AG04450 (cell line): Measurements from ENCODE around the gene OR4K2. TPM values are rescaled to one million over a fixed set of nuclear protein-coding genes. Genes with fewer than 3 reads are reported as not detected.

Experiments
- CTCF ChIA-PET: fragments of 300-600, 350-600 bp; formaldehyde crosslinking; extraction: SDS; loops from one replicate; lab custom pipeline; 2022; ENCODE audit warnings: antibody characterized with exemption, inconsistent platforms; lab: Charles Lee
- POLR2A ChIA-PET: fragments of 350-600 bp; formaldehyde crosslinking; extraction: SDS; loops from one replicate; lab custom pipeline; 2021; ENCODE audit warnings: antibody characterized with exemption, inconsistent platforms; lab: Yijun Ruan, JAX
- DNase-seq: peaks from one replicate; pipeline ENCODE4 v3.0.0-alpha.2; 2011; ENCODE audit warnings: low read depth, low spot score
- H3K27ac ChIP-seq: one replicate; pipeline ENCODE4 v1.5.1; 2012; ENCODE audit warnings: low read depth, low read length, control low read depth
- H3K27me3 ChIP-seq: one replicate; pipeline ENCODE4 v1.6.0; 2012; ENCODE audit warnings: low read length; ENCODE audit not compliant: control insufficient read depth, insufficient read depth
- H3K4me3 ChIP-seq: 2 replicates; pipeline ENCODE4 v1.5.1; 2011; ENCODE audit warnings: mild to moderate bottlenecking, low read depth, low read length, control low read depth
- H3K9me3 ChIP-seq: 2 replicates; pipeline ENCODE4 v1.5.1; 2012; ENCODE audit warnings: low read length; ENCODE audit not compliant: control insufficient read depth, insufficient read depth
- polyA plus RNA-seq: library from polyadenylated mRNA; depleted of rRNA; stranded (reverse); fragments of >200 nt; gene quantifications from 2 replicates; pipeline ENCODE4 v1.2.3, GENCODE V29; 2011; rRNA removed
- TF ChIP-seq, protein P1 (sequence below): IDR thresholded peaks from 2 replicates; pipeline ENCODE4 v1.5.1; 2011; ENCODE audit warnings: low read depth, low read length, control low read depth, inconsistent platforms

Gene OR4K2
- polyA plus RNA-seq, 1 experiment, result not detected

DNA sequence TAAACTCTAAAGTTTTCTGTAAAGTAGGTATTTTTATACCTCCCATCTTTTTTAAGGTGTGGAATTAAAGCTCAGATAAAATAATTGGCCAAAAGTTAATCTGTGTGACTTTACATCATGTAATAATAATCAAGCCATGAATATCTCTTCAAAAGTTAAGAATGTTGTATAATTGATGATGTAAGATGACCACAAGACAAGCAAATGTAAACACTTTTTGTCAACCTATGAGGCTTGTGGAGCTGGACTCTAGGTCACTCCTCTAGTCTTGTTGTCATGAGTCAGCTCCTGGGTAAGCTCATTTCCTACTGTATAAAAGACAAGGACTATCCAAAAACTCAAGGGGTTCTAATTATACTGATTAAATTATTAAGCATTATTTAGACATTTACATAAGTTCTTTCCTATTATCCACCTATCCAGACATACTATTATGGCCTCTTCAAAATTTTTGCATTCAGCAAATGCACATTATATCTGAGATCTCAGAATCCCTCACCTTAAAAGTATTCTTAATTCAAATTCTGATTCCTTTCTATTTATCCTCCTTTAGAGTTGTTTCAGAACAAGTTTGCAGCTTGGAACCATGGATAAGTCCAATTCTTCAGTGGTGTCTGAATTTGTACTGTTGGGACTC is 45.2 kb downstream of the OR4K2 start, which contains the start of gene OR4K5:
Gene OR4K5 (plus strand): TSS at position 587 of the 637 bp plus-strand sequence. CDS start 0 bp downstream, at position 587.
- CTCF ChIA-PET, result no interaction called here
- no peak for DNase-seq
- Histone ChIP-seq H3K9me3 (peaks cover 12% of the 10 kb centered on the region), H3K27ac (no peak within 1 kb of the TSS), H3K4me3 (no peak within 1 kb of the TSS), H3K27me3 (no peaks in the 10 kb centered on the region)
- TF ChIP-seq, protein P1, sequence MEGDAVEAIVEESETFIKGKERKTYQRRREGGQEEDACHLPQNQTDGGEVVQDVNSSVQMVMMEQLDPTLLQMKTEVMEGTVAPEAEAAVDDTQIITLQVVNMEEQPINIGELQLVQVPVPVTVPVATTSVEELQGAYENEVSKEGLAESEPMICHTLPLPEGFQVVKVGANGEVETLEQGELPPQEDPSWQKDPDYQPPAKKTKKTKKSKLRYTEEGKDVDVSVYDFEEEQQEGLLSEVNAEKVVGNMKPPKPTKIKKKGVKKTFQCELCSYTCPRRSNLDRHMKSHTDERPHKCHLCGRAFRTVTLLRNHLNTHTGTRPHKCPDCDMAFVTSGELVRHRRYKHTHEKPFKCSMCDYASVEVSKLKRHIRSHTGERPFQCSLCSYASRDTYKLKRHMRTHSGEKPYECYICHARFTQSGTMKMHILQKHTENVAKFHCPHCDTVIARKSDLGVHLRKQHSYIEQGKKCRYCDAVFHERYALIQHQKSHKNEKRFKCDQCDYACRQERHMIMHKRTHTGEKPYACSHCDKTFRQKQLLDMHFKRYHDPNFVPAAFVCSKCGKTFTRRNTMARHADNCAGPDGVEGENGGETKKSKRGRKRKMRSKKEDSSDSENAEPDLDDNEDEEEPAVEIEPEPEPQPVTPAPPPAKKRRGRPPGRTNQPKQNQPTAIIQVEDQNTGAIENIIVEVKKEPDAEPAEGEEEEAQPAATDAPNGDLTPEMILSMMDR, result no peak
- POLR2A ChIA-PET, result no interaction called here

DNA sequence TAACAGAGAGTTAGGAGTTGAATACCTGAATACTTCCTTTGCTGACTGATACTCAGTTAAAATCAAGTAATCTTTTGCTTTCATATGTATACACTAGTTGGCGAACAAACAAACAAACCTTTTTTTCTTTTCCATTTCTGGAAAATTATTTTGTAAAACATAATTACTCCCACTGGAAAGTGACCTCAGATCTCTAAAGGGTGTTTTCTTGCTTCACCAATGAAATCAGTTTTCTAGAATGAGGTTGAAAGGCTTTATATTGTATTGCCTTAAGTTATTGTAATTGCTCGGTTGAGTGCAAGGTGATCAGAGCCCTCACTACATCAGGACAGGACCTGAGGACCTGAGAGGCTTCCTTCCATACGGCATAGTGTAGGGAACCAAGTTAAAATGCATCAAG is 55.7 kb downstream of the OR4K2 start, which contains the start of gene OR4K1:
Gene OR4K1 (plus strand): TSS at position 301 of the 400 bp plus-strand sequence. CDS start 4,750 bp downstream, outside the sequence.
- ChIA-PET CTCF (no interaction called here), POLR2A (no interaction called here)
- no peak within 1 kb of the TSS for H3K4me3 ChIP-seq
- no peak for DNase-seq
- no peak within 1 kb of the TSS for H3K27ac ChIP-seq
- H3K9me3 ChIP-seq, result peaks cover 9% of the 10 kb centered on the region
- H3K27me3 ChIP-seq, result no peaks in the 10 kb centered on the region
- TF ChIP-seq, protein P1, result no peak

Other genes starting within 250 kb of the OR4K2 start
- gene OR11H2, start 161.3 kb upstream of the OR4K2 start, polyA plus RNA-seq, result not detected in 2 replicates
- gene OR4Q3, start 131.6 kb upstream of the OR4K2 start, polyA plus RNA-seq, result not detected in 2 replicates
- not detected in 2 replicates for gene OR4M1, start 101.6 kb upstream of the OR4K2 start, polyA plus RNA-seq
- not detected in 2 replicates for gene OR4N2, start 71.4 kb upstream of the OR4K2 start, polyA plus RNA-seq
- gene OR4K5, start 45.5 kb downstream of the OR4K2 start, polyA plus RNA-seq, result not detected in 2 replicates
- gene OR4K1, start 55.8 kb downstream of the OR4K2 start, polyA plus RNA-seq, result not detected in 2 replicates
- not detected in 2 replicates for gene OR4K15, start 100.4 kb downstream of the OR4K2 start, polyA plus RNA-seq
- gene OR4Q2, start 127.0 kb downstream of the OR4K2 start, polyA plus RNA-seq, result not detected in 2 replicates
- gene OR4K14, start 144.2 kb downstream of the OR4K2 start, polyA plus RNA-seq, result not detected in 2 replicates
- gene OR4K13, start 160.9 kb downstream of the OR4K2 start, polyA plus RNA-seq, result not detected in 2 replicates
- gene OR4L1, start 184.9 kb downstream of the OR4K2 start, polyA plus RNA-seq, result not detected in 2 replicates
- not detected in 2 replicates for gene OR4K17, start 235.6 kb downstream of the OR4K2 start, polyA plus RNA-seq